Endothelial cell (in vitro differentiated cells): ENCODE measurements around the gene CRACDL. TPM values are rescaled to one million over a fixed set of nuclear protein-coding genes. Genes with fewer than 3 reads are reported as not detected.

ENCODE experiments used
- DNase-seq: peaks from one replicate; pipeline ENCODE4 v3.0.0; 2021; ENCODE audit warnings: low spot score
- H3K27ac Mint-ChIP-seq: one replicate; pipeline ENCODE4 v1.8.0; 2021; ENCODE audit warnings: mixed read lengths, inconsistent platforms; ENCODE audit not compliant: unreplicated experiment
- H3K27me3 Mint-ChIP-seq: one replicate; pipeline ENCODE4 v1.8.0; 2021; ENCODE audit warnings: mild to moderate bottlenecking, moderate library complexity, mixed read lengths, inconsistent platforms; ENCODE audit not compliant: unreplicated experiment
- H3K36me3 Mint-ChIP-seq: one replicate; pipeline ENCODE4 v1.8.0; 2021; ENCODE audit warnings: mild to moderate bottlenecking, low read depth, mixed read lengths, inconsistent platforms; ENCODE audit not compliant: unreplicated experiment
- H3K4me1 Mint-ChIP-seq: one replicate; pipeline ENCODE4 v1.8.0; 2021; ENCODE audit warnings: mild to moderate bottlenecking, mixed read lengths, inconsistent platforms; ENCODE audit not compliant: unreplicated experiment
- H3K4me3 Mint-ChIP-seq: one replicate; pipeline ENCODE4 v1.8.0; 2021; ENCODE audit warnings: mild to moderate bottlenecking, mixed read lengths, inconsistent platforms; ENCODE audit not compliant: unreplicated experiment
- H3K9me3 Mint-ChIP-seq: one replicate; pipeline ENCODE4 v1.8.0; 2021; ENCODE audit warnings: mixed read lengths, inconsistent platforms; ENCODE audit not compliant: unreplicated experiment
- CTCF ChIP-seq: fragments of 200-600 bp; sonication (generic); IDR thresholded peaks from one replicate; pipeline ENCODE4 v1.5.0; 2021; ENCODE audit warnings: antibody characterized with exemption; ENCODE audit not compliant: unreplicated experiment
- total RNA-seq: library from RNA; stranded (reverse); fragmentation: NEBNext Ultra II Directional; extraction: Animal tissue kit (Norgen Biotek cat#: 25700); gene quantifications from one replicate; pipeline ENCODE4 v1.2.1, GENCODE V29; 2021; ENCODE audit not compliant: unreplicated experiment

CRACDL gene
- total RNA-seq, 1 donor from 2014 or later: 3.3 TPM

GRCh38 chr2:98850074-98850473, 86.0 kb downstream of the CRACDL start:
- H3K4me3 Mint-ChIP-seq: no peak overlapping the region
- H3K27ac Mint-ChIP-seq: no peak overlapping the region
- TF ChIP-seq CTCF: no peak
- no peaks in the 10 kb centered on the region for H3K36me3 Mint-ChIP-seq
- H3K4me1 Mint-ChIP-seq: no peaks in the 10 kb centered on the region
- no peaks in the 10 kb centered on the region for H3K9me3 Mint-ChIP-seq
- H3K27me3 Mint-ChIP-seq: no peaks in the 10 kb centered on the region
- DNase-seq: no peak

GRCh38 chr2:98849113-98849512, 86.9 kb downstream of the CRACDL start:
- DNase-seq: no peak
- H3K27ac Mint-ChIP-seq: no peak overlapping the region
- no peaks in the 10 kb centered on the region for H3K36me3 Mint-ChIP-seq
- H3K4me3 Mint-ChIP-seq: no peak overlapping the region
- no peak for TF ChIP-seq CTCF
- no peaks in the 10 kb centered on the region for H3K9me3 Mint-ChIP-seq
- no peaks in the 10 kb centered on the region for H3K4me1 Mint-ChIP-seq
- no peaks in the 10 kb centered on the region for H3K27me3 Mint-ChIP-seq

GRCh38 chr2:98847853-98848252, 88.2 kb downstream of the CRACDL start:
- H3K27ac Mint-ChIP-seq: no peak overlapping the region

GRCh38 chr2:98846041-98846440, 90.0 kb downstream of the CRACDL start:
- no peaks in the 10 kb centered on the region for H3K27me3 Mint-ChIP-seq
- H3K36me3 Mint-ChIP-seq: no peaks in the 10 kb centered on the region
- TF ChIP-seq CTCF: no peak
- no peaks in the 10 kb centered on the region for H3K4me1 Mint-ChIP-seq
- H3K4me3 Mint-ChIP-seq: no peak overlapping the region
- DNase-seq: no peak
- H3K27ac Mint-ChIP-seq: no peak overlapping the region
- H3K9me3 Mint-ChIP-seq: no peaks in the 10 kb centered on the region

More at GRCh38 chr2:98847853-98848252, 88.2 kb downstream of the CRACDL start:
- no peaks in the 10 kb centered on the region for H3K4me1 Mint-ChIP-seq
- H3K27me3 Mint-ChIP-seq: no peaks in the 10 kb centered on the region
- TF ChIP-seq CTCF: no peak
- no peak for DNase-seq
- no peaks in the 10 kb centered on the region for H3K36me3 Mint-ChIP-seq
- no peaks in the 10 kb centered on the region for H3K9me3 Mint-ChIP-seq
- H3K4me3 Mint-ChIP-seq: no peak overlapping the region

GRCh38 chr2:98842136-98842535, 93.9 kb downstream of the CRACDL start:
- no peaks in the 10 kb centered on the region for H3K36me3 Mint-ChIP-seq
- no peak for DNase-seq
- no peaks in the 10 kb centered on the region for H3K9me3 Mint-ChIP-seq
- no peak overlapping the region for H3K4me3 Mint-ChIP-seq
- H3K4me1 Mint-ChIP-seq: no peaks in the 10 kb centered on the region
- H3K27me3 Mint-ChIP-seq: no peaks in the 10 kb centered on the region
- H3K27ac Mint-ChIP-seq: no peak overlapping the region
- TF ChIP-seq CTCF: no peak
